Caki2 (cell line): Measurements from ENCODE around the gene BAG2. TPM values are rescaled to one million over a fixed set of nuclear protein-coding genes. Genes with fewer than 3 reads are reported as not detected.
A peak's percentile ranks its signal among the peaks of the same experiment; 100 is the strongest.

Experiments used
- DNase-seq: peaks from one replicate; pipeline ENCODE4 v3.0.0-alpha.2; 2015; ENCODE audit warnings: low read depth
- in situ Hi-C: cut with HindIII; loops from 2 replicates; pipeline ENCODE4 v1.10.0; 2016; ENCODE audit warnings: low sequenced_read_pairs, low pct_unique_long_range_greater_than_20kb, mixed read lengths
- total RNA-seq: library from RNA; depleted of rRNA; stranded (reverse); fragments of >200 nt; shearing (Covaris generic); gene quantifications from 2 replicates; pipeline ENCODE4 v1.2.3, GENCODE V29; 2014; ENCODE audit warnings: low replicate concordance

BAG2 gene
- total RNA-seq, 1 experiment from 2014 or later: 39.0 TPM

DNA sequence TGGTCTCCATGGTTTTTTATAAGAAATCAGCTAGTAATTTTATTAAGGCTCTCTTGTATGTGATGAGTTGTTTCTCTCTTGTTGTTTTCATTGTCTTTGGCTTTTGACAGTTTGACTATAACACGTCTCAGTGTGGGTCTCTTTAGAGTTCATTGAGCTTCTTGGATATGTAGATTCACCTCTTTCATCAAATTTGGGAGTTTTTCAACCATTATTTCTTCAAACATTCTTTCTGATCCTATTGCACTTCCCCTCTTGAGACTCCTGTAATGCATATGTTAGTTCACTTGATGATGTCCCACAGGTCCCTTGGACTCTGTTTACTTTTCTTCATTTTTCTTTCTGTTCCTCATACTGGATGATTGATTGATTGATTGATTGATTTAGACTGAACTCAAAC is 7.0 kb upstream of the BAG2 start:
- in situ Hi-C loops: no loop called here
- no peak for DNase-seq

DNA sequence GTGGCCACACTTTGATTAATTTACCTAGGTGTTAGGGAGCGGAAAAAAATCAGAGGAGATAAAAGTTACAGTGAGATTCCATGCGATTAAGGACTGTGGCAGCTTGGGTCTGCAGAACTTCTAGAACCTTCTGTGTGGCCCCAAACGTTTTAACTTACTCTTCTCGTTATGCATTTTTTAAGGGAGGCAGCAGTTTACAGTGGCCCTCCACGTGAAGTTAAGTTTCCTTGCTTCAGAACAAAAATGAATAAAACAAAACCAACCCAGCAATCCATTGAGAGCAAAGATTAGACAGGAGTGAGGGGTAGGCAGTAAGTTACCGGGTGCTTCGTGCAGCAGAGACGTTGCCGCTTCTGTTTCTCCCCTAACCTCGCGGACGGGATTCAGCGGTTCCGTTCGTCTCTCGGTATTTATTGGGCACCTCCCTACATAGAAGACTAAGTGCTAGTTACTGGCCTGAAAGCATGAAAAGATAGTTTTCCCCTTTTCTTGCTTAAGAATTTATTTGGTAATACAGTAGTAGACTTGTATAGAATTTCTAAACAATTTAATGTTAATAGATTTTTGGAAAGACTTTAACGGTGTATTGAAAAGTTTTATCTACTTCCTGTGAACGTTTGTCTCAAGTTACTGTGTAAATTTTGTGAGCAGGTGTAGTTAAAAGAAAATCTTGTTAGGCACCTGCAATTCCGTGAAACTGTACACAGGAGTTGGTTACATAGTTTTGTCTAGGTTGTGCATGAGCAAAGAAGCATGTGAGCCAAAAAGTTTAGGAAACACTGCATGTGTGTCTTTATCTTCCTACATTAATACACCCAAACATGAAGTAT is 1.1 kb downstream of the BAG2 start:
- in situ Hi-C loops: no loop called here
- peak; percentile 53 for DNase-seq

DNA sequence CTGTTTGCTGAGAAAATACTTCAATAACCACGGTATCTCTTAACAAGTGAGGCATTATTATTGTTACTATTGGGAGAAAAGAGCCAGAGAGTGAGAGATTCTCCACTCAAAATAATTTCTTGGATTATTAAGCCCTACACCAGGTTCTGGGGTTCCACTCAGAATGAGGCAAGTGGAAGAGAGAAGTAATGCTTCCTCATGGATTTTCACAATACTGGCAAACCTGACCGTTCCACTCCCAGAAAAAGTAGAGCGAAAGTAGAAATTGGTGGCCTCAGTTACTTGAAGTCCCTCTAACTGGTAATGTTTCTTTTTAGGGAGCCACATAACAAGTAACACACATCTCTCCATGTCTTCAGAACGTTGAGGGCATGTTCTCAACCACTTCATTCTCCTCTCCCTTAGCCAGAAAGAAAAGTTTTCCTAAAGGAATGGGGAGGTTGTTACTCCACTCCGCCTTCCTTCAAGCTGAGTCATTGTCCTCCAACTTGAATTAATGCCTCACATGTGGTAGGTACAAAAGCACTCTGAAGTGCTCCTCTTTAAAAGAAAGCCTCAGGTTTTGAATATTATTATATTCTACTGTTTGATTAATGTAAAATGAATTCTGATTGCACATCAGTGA is 1.9 kb downstream of the BAG2 start:
- in situ Hi-C loops: no loop called here
- DNase-seq: peak; percentile 78

DNA sequence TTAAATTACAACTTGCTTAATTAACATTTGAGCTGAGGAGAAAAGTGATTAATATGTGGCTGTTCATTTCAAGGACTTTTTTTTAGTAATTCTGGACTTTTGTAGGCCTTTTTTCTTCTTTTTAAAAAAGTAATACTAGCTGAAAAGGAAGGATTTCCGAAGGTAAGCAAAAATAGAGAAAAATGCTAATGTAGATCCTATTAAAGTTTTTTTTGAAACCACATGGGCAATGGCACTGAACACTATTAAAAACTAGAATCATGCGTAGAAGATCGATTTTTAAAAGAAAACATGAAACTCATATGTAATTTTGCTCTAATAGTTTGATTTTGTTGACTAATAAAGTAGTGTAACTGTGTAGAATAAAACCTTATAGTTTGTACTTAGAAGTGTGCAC is 2.4 kb downstream of the BAG2 start:
- in situ Hi-C loops: no loop called here
- no peak for DNase-seq

DNA sequence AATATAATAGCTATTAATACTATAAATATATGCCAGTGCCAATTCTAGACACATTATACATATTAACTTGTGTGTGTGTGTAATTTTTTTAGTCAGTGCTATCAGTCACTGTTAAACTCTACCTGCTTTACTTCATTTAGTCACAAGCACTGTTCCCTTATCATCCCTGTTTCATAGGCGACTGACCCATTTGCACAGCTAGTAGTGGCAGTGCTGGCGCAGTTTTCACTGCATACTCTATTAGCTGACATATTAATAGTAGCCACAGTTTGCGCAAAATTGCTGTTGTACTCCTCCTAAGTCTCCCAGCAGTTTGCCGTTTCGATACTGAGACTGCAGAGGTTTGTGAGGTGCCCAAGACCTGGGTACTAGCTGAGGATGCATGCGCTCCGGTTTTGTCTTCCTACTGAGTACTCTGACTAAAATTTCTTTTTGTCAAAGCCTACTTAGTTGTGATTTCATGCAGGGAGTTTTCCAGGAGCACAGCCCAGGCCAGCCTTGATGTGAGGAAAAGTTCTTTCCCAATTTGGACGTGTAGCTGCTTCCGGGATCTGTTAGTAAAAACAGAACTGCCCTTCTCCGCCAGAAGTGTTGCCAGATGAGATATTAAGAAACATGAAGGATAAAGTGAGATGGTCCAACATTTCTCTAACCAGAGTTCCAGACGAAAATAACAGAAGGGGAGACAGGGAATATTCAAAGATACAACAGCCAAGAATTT is 5.6 kb downstream of the BAG2 start:
- no peak for DNase-seq
- in situ Hi-C loops: no loop called here

DNA sequence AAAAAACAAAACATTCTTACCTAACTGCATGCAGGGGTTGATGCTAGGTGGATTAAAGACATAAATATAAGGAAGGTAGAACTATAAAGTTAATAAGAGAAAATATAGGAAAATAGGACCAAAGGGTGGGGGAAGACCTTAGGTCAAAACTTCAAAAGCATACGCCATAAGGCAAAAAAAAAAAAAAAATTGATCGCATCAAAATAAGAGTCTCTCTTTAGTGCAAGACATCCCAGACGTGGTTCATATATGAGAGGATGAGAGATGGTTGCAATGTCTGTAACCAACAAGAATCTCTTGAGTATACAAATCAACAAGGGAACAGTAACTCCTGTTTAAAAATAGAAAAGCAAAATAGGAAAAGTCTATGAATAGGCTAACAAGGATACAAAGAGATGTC is 8.5 kb downstream of the BAG2 start:
- in situ Hi-C loops: no loop called here
- DNase-seq: no peak

DNA sequence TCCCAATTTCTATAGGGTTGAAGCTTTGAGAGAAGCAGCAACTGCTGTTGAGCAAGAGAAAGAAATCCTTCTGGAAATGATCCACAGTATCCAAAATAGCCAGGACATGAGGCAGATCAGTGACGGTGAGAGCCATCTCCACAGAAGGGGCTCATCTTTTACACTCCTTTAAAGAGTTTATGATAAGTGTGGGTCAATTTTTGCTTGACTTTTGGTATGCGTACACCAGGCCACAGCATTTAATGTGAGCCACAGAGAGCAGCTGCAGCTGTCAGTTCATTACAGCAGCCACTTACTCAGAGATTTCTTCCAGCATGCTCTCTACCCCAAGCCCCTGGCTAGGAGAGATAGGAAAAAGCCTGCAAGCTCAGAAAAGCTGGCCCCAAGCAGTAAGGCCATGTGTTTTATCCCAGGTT is 9.9 kb downstream of the BAG2 start:
- no peak for DNase-seq
- in situ Hi-C loops: no loop called here

DNA sequence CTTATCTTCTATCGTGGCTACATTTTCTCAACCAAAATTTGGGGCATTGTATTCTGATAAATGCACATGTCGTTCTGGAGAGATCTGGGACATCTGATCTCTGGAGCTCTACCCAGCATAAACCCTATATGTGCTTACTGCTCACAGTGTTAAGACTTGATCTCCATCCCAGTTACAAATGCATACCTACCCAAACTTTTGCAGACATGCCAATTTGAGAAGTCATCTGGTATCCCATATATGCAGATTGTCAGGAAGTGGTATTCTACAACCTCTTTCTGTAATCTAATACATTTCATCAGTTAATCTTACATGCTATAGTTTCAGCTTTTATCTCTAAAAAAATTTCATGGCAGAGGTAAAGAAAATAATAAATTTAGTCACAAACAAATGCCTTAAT is 11.2 kb downstream of the BAG2 start:
- in situ Hi-C loops: no loop called here
- DNase-seq: no peak

DNA sequence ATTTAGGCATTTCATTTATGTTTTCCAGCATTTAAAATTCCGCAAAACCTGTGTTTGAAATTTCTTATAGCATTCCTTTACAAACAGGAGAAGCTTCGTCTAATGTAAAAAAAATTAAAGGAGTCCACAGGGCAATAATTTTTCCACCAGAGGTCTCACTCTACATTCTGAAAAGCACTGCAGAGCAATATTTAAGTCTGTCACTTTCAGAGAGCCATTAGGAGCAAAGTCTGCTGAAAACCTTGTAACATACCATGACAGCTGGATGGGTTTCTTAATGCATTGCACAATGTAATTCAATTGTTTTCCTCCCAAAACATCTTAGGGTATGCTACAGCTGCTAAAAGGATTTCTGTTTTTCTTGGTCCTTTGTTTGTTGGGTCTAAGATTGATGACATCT is 18.0 kb downstream of the BAG2 start:
- DNase-seq: no peak
- in situ Hi-C loops: no loop called here

DNA sequence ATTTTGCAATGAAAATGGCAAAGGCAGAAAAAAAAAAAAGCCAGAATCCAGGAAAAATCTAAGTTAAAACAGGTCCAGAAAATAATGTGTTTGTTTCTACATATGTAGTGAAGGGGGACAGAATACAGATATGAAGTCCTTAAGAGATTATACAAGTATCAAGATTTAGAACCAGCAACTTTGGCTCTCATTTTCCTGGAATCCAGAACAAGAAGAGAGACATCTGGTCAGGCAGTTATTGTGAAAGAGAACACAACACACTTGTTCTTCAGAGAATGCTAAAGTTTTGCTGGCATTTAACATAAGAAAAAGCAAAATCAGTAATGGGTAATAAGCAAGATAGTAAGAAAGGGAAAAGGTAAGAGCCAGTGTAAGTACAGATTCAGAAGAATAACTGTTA is 21.1 kb downstream of the BAG2 start:
- in situ Hi-C loops: no loop called here

DNA sequence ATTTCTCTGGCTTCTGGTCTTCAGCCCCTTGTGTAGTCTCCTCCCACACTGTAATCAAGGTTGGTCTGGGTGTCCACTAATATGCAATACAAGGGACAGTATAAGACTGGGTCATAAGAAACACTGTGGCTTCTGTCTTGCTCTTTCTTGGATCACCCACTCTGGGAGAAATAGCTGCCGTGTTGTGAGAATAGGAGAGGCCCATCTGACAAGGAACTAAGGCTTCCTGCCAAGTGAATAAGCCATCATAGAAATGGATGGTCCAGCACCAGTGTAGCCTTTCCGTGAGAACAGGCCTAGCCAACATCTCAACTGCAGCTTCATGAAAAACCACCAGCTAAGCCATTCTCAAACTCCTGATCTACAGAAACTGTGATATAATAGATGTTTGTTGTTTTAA is 23.3 kb downstream of the BAG2 start:
- in situ Hi-C loops: no loop called here
- DNase-seq: no peak

More for the DNA sequence above, 21.1 kb downstream of the BAG2 start:
- no peak for DNase-seq

DNA sequence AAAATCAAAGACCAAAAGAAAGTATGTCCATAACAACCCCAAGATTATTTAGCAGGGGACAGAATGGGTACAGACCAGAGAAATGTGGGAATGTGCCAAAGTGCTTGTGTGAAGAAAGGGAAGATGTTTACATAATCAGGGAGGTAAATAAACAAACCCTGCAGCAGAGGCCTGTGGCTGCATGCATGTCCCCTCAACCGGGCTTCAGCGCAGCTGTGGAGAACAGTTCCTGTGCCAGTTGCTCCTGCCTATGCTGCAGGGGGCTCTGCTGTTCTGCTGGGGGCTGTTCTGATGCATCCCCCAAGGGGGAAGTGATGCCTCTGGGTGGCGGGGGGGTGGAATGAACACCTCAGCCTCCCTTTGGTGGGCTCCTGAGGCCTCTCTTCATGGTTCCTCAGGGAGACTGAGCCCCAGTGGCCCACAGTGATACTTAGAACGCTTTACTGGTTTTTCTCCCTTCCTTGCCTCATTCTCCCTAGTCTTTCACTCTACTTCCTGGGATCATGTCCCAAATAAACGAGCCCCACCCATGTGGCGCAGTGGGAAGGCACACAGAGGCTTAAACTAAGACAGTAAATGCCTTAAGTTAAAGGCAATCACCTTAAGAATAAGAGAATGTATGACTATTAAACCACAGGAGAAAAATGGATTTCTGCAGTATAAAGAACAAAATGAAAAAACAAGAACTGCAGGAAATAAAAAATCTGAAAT is 27.0 kb downstream of the BAG2 start:
- in situ Hi-C loops: no loop called here
- DNase-seq: no peak

DNA sequence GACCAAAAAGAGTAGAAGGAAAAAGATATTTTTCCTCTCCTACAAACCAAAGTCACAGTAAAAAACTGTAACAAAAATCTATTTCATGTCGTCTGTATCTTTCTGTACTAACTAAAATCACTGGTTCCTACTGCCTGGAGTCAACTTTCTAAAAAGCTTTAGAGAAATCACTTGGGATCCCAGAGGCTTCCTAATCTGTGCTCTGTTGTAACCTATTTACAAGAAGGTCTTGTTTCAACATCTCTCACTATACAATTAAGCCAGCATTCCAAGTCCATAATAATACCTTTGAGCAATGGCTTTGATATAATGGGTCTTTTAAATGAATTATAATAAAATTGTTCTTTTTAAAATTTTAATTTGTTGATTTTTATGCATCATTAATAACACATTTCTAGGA is 29.6 kb downstream of the BAG2 start:
- no peak for DNase-seq
- in situ Hi-C loops: no loop called here

DNA sequence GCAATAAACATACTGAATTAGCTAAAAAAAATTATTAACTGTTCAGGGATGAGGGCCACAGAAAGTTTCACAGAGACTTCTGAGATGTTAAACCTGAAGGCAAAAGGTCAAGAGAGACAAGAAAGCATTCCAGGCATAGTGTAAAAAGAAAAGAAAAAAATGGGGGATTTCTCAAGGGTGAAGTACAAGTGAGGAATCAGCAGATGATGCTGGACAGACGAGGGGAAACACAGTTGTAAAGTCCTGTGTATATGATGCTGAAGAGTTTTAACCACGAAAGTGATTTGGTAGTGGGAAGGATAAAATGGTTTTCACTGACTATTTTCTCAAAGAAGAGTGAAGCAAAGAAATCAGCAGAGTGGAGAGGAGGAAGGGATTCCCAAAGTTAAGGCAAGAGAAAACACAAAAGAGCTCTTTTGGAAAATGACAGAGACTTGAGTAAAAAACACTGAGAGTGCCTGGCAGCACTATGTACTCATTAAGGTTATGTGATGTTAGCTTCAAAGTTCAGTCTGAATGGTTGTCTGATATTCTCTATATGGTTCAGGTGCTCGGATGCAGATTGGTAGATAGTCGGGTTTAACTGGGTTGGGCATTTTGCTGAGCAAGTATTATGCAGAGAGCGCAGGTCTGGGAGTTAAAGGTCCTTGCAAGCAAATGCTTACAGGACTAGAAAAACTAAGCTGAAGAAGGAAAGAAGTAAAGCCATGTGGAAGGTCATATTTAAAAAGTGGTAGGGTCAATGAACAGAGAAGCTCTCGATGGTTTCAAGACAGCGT is 33.6 kb downstream of the BAG2 start:
- in situ Hi-C loops: no loop called here
- no peak for DNase-seq

DNA sequence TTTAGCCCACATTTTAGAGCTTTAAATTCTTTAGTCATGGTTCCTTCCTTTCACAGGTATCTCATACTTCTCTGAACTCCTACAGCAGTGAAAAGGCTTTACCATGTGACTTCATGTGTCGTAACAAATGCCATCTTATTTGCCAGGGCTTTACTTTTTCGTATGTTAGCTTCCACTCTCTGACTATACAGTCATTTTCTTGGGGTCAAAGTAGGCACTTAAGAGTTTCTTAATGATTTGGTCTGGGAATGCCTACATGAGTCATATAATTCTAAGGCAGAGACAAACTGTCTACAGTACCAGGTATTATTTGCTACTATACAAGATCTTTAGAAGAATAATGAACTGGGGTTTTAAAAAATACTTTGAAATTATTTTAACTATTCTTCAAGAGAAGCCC is 35.0 kb downstream of the BAG2 start:
- in situ Hi-C loops: no loop called here
- peak; percentile 22 for DNase-seq

DNA sequence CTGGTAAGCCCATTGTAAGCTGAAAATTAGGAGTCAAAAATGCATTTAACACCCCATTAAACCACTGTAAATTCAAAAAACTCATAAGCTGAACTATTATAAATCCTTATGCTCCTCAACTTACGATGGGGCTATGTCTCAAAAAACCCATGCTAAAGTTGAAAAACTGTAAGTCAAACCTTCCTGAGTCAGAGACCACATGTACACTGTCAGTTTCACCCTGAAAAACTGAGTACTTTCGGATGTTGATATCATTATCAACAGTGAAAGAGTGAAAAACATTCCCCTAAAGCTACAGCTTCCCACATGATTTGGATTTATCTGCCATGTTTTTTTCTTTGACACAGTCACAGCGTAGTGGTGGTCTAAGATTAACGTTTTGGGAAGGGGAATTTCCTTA is 35.7 kb downstream of the BAG2 start:
- no peak for DNase-seq
- in situ Hi-C loops: no loop called here

DNA sequence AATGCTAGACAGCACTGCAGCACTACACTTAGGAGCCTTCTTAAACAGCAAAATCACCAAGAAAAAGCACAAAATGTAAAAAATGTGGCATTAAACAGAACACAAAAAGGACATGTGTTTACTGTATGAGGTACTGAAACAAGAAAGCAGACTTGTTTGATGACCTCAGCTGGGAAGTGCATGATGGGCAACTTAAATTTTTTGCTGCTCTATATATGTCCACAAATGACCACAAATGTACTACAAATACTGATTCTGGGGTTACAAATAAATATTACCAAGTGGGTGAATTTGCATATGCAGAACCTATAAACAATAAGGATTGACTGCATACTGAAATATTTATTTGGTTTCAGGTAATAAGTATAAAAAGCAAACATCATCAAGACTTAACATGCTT is 36.9 kb downstream of the BAG2 start:
- DNase-seq: no peak
- in situ Hi-C loops: no loop called here

DNA sequence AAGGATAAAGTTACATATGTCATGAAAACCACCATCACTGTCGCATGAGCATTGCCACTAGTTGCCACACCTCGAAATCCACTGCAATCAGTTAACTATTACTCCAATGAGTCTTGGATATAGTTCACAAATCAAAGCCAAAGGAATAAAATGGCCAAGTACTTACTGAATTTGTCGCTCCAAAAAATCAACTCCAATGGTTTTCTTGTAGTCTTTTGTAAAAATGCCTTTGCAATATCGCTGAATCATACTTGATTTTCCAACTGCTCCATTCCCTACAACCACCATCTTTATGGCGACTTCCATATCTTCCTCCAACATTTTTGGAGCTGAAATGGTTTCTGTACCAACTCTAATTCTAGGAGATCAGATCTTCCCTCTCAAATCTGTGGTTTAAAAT is 37.9 kb downstream of the BAG2 start:
- in situ Hi-C loops: no loop called here
- DNase-seq: no peak
